GM12878 (cell line): ENCODE measurements around the gene MMP13. TPM values are rescaled to one million over a fixed set of nuclear protein-coding genes. Genes with fewer than 3 reads are reported as not detected.
A peak's percentile ranks its signal among the peaks of the same experiment; 100 is the strongest.

Experiments
- BACH1 ChIP-seq: fragments of 450-650 bp; IDR thresholded peaks from 2 replicates; pipeline ENCODE4 v1.6.1; 2017; ENCODE audit warnings: mild to moderate bottlenecking, borderline replicate concordance
- HDGF ChIP-seq: fragments of 450-650 bp; IDR thresholded peaks from 2 replicates; pipeline ENCODE4 v1.6.1; 2016; ENCODE audit warnings: antibody characterized with exemption
- KLF5 ChIP-seq: fragments of 450-650 bp; IDR thresholded peaks from 2 replicates; pipeline ENCODE4 v1.6.1; 2014; ENCODE audit warnings: mild to moderate bottlenecking; ENCODE audit not compliant: partially characterized antibody
- MTA2 ChIP-seq: fragments of 450-650 bp; IDR thresholded peaks from 2 replicates; pipeline ENCODE4 v1.6.1; 2016; ENCODE audit warnings: low read depth, mild to moderate bottlenecking, moderate library complexity
- NR2C2 ChIP-seq: IDR thresholded peaks from 2 replicates; pipeline ENCODE4 v1.6.1; 2011; ENCODE audit warnings: borderline replicate concordance, low read depth; ENCODE audit not compliant: control insufficient read depth, insufficient read length
- NRF1 ChIP-seq: conservative IDR thresholded peaks from 2 replicates; pipeline ENCODE4 v1.6.1; 2011; ENCODE audit warnings: mild to moderate bottlenecking, low read depth, low read length, improper control_type of control experiment
- RCOR1 ChIP-seq: conservative IDR thresholded peaks from 2 replicates; pipeline ENCODE4 v1.6.1; 2012; ENCODE audit warnings: low read depth, low read length, improper control_type of control experiment
- SUPT20H ChIP-seq: IDR thresholded peaks from 2 replicates; pipeline ENCODE4 v1.6.1; 2011; ENCODE audit warnings: low read depth, mild to moderate bottlenecking, low read length, moderate library complexity, borderline replicate concordance; ENCODE audit not compliant: control insufficient read depth
- YBX1 ChIP-seq: fragments of 450-650 bp; IDR thresholded peaks from 2 replicates; pipeline ENCODE4 v1.6.1; 2016; ENCODE audit warnings: antibody characterized with exemption
- ZBED1 ChIP-seq: IDR thresholded peaks from 2 replicates; pipeline ENCODE4 v1.6.1; 2016; ENCODE audit warnings: borderline replicate concordance
- polyA plus RNA-seq, 11 experiments: library from polyadenylated mRNA; depleted of rRNA in 4 of 11; unstranded in 6 of 11; stranded (reverse) in 5 of 11; fragments of >200 nt; fragmentation: Nextera tagmentation in 4 of 11; fragmentation: Illumina TruSeq in 1 of 11; extraction: Ambion mirVana in 4 of 11; extraction: Trizol in 1 of 11; gene quantifications; 1 replicate in 1 of 11; 2 replicates in 10 of 11; pipeline versions ENCODE4 v1.2.1 to v1.2.3, GENCODE V29; 2011 to 2016; ENCODE audit warnings: inconsistent platforms in 2 of 11, missing spikeins in 2 of 11, low read depth in 1 of 11
- total RNA-seq, 4 experiments: library from RNA; depleted of rRNA in 3 of 4; stranded (reverse); fragments of >200 nt in 3 of 4; fragmentation: Illumina TruSeq in 1 of 4; extraction: Trizol in 1 of 4; gene quantifications; 2 replicates each; pipeline versions ENCODE4 v1.2.1 to v1.2.3, GENCODE V29; 2013 to 2021
- TF ChIP-seq, protein P1 (sequence below): fragments of 450-650 bp; IDR thresholded peaks from 2 replicates; pipeline ENCODE4 v1.6.1; 2016; ENCODE audit warnings: mild to moderate bottlenecking, moderate library complexity, borderline replicate concordance
- TF ChIP-seq, protein P2 (sequence below): fragments of 450-650 bp; IDR thresholded peaks from 2 replicates; pipeline ENCODE4 v1.6.1; 2017; ENCODE audit warnings: mild to moderate bottlenecking, moderate library complexity
- TF ChIP-seq, protein P3 (sequence below): IDR thresholded peaks from 2 replicates; pipeline ENCODE4 v1.6.1; 2012; ENCODE audit warnings: low read depth, low read length, improper control_type of control experiment
- TF ChIP-seq, protein P4 (sequence below): IDR thresholded peaks from 2 replicates; pipeline ENCODE4 v1.6.1; 2012; ENCODE audit warnings: low read depth, low read length, improper control_type of control experiment
- TF ChIP-seq, protein P5 (sequence below): fragments of 450-650 bp; IDR thresholded peaks from 2 replicates; pipeline ENCODE4 v1.6.1; 2017; ENCODE audit warnings: borderline replicate concordance

MMP13 gene
- total and polyA plus RNA-seq, 10 of the 15 experiments (the other 5 are each of a cell fraction or from before 2014, with no cell fraction given), result 0.05 TPM; not detected in 9

DNA sequence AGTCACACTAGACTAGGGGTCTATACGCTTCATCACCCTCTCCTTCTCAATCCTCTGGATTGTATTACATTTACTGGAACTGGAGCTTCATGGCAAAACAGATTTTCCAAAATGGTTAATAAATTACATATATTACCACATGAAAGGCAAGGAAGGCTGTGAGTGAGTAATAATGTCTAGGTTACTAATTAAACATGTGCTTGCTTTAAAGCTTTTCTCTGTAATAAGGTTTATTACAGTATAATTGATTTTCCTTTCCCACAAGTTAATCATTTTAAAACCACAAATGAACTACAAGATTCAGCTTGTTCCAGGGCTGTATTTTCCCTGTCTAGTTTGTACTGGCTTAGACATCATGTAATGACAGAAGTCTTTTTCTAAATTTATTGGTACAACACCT, 25.6 kb downstream of the MMP13 start (continued):
- TF ChIP-seq, protein P1, sequence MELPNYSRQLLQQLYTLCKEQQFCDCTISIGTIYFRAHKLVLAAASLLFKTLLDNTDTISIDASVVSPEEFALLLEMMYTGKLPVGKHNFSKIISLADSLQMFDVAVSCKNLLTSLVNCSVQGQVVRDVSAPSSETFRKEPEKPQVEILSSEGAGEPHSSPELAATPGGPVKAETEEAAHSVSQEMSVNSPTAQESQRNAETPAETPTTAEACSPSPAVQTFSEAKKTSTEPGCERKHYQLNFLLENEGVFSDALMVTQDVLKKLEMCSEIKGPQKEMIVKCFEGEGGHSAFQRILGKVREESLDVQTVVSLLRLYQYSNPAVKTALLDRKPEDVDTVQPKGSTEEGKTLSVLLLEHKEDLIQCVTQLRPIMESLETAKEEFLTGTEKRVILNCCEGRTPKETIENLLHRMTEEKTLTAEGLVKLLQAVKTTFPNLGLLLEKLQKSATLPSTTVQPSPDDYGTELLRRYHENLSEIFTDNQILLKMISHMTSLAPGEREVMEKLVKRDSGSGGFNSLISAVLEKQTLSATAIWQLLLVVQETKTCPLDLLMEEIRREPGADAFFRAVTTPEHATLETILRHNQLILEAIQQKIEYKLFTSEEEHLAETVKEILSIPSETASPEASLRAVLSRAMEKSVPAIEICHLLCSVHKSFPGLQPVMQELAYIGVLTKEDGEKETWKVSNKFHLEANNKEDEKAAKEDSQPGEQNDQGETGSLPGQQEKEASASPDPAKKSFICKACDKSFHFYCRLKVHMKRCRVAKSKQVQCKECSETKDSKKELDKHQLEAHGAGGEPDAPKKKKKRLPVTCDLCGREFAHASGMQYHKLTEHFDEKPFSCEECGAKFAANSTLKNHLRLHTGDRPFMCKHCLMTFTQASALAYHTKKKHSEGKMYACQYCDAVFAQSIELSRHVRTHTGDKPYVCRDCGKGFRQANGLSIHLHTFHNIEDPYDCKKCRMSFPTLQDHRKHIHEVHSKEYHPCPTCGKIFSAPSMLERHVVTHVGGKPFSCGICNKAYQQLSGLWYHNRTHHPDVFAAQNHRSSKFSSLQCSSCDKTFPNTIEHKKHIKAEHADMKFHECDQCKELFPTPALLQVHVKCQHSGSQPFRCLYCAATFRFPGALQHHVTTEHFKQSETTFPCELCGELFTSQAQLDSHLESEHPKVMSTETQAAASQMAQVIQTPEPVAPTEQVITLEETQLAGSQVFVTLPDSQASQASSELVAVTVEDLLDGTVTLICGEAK, result no peak
- TF ChIP-seq NRF1 (no peak), RCOR1 (no peak), BACH1 (no peak; the same call in 1 of the 2 replicates), ZBED1 (no peak), SUPT20H (no peak), MTA2 (peak; percentile 97), HDGF (no peak), KLF5 (no peak), NR2C2 (no peak), YBX1 (no peak)
- TF ChIP-seq, protein P2, sequence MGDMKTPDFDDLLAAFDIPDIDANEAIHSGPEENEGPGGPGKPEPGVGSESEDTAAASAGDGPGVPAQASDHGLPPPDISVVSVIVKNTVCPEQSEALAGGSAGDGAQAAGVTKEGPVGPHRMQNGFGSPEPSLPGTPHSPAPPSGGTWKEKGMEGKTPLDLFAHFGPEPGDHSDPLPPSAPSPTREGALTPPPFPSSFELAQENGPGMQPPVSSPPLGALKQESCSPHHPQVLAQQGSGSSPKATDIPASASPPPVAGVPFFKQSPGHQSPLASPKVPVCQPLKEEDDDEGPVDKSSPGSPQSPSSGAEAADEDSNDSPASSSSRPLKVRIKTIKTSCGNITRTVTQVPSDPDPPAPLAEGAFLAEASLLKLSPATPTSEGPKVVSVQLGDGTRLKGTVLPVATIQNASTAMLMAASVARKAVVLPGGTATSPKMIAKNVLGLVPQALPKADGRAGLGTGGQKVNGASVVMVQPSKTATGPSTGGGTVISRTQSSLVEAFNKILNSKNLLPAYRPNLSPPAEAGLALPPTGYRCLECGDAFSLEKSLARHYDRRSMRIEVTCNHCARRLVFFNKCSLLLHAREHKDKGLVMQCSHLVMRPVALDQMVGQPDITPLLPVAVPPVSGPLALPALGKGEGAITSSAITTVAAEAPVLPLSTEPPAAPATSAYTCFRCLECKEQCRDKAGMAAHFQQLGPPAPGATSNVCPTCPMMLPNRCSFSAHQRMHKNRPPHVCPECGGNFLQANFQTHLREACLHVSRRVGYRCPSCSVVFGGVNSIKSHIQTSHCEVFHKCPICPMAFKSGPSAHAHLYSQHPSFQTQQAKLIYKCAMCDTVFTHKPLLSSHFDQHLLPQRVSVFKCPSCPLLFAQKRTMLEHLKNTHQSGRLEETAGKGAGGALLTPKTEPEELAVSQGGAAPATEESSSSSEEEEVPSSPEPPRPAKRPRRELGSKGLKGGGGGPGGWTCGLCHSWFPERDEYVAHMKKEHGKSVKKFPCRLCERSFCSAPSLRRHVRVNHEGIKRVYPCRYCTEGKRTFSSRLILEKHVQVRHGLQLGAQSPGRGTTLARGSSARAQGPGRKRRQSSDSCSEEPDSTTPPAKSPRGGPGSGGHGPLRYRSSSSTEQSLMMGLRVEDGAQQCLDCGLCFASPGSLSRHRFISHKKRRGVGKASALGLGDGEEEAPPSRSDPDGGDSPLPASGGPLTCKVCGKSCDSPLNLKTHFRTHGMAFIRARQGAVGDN, result no peak
- TF ChIP-seq, protein P3, sequence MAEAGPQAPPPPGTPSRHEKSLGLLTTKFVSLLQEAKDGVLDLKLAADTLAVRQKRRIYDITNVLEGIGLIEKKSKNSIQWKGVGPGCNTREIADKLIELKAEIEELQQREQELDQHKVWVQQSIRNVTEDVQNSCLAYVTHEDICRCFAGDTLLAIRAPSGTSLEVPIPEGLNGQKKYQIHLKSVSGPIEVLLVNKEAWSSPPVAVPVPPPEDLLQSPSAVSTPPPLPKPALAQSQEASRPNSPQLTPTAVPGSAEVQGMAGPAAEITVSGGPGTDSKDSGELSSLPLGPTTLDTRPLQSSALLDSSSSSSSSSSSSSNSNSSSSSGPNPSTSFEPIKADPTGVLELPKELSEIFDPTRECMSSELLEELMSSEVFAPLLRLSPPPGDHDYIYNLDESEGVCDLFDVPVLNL, result no peak
- TF ChIP-seq, protein P4, sequence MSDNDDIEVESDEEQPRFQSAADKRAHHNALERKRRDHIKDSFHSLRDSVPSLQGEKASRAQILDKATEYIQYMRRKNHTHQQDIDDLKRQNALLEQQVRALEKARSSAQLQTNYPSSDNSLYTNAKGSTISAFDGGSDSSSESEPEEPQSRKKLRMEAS, result no peak
- TF ChIP-seq, protein P5, sequence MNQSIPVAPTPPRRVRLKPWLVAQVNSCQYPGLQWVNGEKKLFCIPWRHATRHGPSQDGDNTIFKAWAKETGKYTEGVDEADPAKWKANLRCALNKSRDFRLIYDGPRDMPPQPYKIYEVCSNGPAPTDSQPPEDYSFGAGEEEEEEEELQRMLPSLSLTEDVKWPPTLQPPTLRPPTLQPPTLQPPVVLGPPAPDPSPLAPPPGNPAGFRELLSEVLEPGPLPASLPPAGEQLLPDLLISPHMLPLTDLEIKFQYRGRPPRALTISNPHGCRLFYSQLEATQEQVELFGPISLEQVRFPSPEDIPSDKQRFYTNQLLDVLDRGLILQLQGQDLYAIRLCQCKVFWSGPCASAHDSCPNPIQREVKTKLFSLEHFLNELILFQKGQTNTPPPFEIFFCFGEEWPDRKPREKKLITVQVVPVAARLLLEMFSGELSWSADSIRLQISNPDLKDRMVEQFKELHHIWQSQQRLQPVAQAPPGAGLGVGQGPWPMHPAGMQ, result no peak
